WI38 (cell line): ENCODE results near the gene RNF34.

Experiments
- H3K4me3 ChIP-seq: 2 replicates; pipeline ENCODE4 v1.5.1; 2011; ENCODE audit warnings: low read depth, mild to moderate bottlenecking, control low read depth, low read length
- CTCF ChIP-seq: IDR thresholded peaks from 2 replicates; pipeline ENCODE4 v1.5.1; 2012; ENCODE audit warnings: low read depth, mild to moderate bottlenecking, control low read depth, low read length

Gene RNF34

DNA sequence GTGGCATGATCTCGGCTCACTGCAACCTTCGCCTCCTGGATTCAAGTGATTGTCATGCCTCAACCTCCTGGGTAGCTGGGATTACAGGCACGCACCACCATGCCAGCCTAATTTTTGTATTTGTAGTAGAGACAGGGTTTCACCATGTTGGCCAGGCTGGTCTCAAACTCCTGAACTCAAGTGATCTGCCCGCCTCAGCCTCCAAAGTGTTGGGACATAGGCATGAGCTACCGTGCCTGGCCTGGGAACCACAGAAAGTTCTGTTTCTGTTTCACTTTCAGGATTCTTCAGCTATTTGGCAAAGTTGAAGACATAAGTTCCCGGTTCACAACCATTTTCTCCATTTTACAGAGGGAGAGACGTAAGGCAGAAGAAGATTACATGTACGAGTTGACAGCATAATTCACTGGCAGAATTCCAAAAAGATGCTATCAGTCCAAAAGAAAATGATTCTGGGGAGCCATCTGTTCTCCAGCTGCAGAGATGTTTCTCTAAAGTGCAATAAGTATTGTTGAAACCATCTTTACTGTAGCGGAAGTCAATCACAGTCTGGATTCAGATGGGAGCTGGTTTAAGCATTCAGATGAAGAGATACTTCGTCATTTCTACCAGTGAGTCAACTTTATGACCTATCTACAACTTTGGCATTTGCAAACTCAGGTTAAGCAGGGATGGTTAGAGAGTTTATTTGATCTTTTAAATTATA is 8.1 kb upstream of the RNF34 start:
- H3K4me3 ChIP-seq = no peak overlapping the region
- TF ChIP-seq CTCF = no peak

DNA sequence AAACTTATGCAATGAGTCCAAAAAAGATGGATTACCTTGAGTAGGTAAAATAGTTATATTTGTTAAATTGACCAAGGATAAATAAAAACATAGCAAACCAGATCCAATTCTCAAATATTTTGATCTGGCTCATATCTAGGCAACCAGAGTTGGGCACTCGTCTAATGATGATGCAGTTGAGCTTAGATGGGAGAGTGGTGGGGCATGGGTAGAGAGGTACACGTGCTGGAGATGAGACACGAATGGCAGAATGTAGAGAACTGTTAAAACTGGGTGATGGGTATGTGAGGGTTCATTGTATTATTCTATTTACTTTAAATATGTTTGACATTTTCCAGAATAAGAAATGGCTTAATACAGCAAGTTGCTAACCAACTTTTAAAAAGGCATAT is 7.6 kb upstream of the RNF34 start:
- H3K4me3 ChIP-seq = no peak overlapping the region
- TF ChIP-seq CTCF = no peak

GRCh38 chr12:121397521-121397920 is 2.4 kb upstream of the RNF34 start:
- no peak for TF ChIP-seq CTCF
- no peak overlapping the region for H3K4me3 ChIP-seq

DNA sequence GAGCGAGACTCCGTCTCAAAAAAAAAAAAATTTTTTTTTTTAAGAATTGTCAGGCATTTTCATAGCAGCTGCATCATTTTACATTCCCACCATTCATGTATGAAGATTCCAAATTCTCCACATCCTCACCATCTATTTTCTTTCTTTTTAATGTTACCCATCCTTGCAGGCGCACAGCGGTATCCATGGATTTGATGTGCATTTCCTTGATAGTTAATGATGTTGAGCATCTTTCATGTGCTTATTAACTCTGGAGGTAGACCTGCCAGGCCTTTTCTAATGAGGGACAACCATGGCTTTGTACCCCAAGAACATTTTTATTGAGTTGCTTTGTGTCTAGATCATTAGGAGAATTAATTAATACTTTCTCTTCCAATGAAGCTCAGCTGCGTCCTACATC is 1.6 kb upstream of the RNF34 start:
- TF ChIP-seq CTCF = no peak
- no peak overlapping the region for H3K4me3 ChIP-seq

DNA sequence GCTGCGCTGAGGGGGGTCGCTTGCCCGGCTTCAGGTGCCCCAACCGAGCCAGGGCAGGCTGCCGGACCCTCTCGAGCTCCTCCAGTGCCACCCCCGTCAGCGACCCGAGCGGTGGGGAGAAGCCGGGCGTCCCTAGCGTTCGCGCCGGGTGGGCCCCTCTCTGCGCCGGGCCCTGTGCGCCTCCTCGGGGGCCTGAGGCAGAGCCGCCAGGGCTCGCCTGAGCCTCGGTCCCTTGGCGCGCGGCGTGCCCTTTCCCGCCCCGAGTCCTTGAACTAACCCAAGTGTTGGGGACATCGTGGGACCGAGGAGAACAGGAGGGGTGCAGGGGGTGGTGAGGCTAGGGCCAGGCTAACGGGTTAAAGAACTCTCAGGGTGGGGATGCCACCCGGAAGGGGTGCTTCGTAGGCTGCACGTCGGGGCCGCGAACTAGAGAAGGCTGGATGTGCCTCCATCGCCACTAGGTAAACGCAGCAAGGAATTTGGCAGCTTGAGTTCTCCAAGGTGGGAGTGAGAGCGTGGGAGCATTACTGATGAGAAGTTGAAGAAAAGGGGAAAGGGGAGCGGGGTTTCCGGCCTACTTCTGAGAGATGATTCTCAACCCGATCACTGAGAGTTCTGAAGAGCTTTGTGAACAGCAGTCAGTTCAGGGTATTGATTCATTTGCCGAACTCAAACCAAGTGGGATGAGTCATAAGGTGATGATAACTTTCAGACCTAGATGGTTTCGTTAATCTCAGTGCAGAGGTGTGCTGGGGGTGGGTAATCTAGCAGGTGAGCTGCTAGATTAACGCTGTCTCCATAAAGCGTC is 618 bp downstream of the RNF34 start:
- peak overlapping the region; percentile 90 for H3K4me3 ChIP-seq
- TF ChIP-seq CTCF = no peak

GRCh38 chr12:121403721-121404120 is 3.8 kb downstream of the RNF34 start:
- TF ChIP-seq CTCF = no peak
- no peak overlapping the region for H3K4me3 ChIP-seq

DNA sequence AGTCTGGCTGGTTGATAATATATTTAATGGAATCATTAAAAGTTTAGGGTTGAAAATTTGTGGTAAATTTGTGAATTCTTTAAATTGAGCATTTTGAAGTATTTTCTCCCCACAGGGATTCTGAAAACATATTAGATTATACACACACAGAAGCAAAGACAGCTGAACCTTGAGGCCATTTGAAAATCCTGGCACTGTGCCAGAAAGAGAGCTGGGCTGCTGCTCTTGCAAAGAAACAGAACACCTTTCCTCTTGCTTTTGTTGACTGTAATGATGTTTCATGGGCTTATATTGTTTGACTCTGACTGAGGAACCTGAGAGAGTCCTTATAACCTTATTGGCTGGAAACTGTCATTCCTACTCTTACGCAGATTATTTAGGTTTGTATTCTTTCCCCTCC is 4.8 kb downstream of the RNF34 start:
- no peak for TF ChIP-seq CTCF
- no peak overlapping the region for H3K4me3 ChIP-seq
